GM10266 (cell line): ENCODE results near the gene SUGP1.
A peak's percentile ranks its signal among the peaks of the same experiment; 100 is the strongest.

ENCODE experiments used
- DNase-seq: peaks from one replicate; pipeline ENCODE4 v3.0.0; 2012; ENCODE audit errors: extremely low spot score
- TF ChIP-seq, protein P1 (sequence below): IDR thresholded peaks from 2 replicates; pipeline ENCODE4 v1.5.1; 2012; ENCODE audit warnings: mild to moderate bottlenecking, low read depth; ENCODE audit not compliant: control insufficient read depth, insufficient read depth; ENCODE audit errors: missing control alignments

The SUGP1 gene

DNA sequence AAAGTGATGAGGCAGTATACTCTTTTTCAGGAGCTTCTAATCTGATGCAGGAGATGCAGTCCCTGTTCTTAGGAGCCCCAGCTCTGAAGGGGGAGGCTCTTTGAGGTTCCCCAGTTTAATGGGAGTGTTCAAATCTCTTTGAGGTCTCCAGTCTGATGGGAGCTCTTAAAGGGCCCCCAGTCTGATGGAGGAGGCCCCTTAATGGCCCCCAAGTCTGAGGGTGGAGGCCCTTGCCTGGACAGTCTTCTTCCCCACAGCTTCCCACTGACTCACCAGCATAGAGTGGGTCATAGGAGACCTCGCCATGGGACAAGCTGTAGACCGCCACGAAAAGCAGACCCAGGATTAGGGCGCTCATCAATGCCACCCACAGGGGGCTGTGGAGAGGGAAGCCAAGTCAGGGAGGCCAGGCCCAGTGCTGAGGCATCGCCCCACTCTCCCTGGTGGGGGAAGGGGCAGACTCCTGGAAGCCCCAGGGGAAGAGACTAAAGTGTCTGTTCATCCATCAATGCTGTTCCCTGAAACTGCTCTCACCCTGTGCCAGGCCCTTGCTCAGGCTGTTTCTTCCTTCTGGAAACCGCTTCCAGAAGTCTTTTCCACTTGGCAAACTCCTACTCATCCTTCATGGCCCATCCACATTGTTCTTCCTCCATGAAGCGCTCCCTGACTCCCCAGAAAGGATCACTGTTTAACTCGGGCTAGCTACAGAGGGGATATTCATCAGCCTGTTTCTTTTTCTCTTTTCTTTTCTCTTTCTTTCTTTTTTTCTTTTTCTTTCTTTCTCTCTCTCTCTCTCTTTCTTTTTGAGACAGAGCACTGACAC lies 49.3 kb downstream of the SUGP1 start:
- TF ChIP-seq, protein P1, sequence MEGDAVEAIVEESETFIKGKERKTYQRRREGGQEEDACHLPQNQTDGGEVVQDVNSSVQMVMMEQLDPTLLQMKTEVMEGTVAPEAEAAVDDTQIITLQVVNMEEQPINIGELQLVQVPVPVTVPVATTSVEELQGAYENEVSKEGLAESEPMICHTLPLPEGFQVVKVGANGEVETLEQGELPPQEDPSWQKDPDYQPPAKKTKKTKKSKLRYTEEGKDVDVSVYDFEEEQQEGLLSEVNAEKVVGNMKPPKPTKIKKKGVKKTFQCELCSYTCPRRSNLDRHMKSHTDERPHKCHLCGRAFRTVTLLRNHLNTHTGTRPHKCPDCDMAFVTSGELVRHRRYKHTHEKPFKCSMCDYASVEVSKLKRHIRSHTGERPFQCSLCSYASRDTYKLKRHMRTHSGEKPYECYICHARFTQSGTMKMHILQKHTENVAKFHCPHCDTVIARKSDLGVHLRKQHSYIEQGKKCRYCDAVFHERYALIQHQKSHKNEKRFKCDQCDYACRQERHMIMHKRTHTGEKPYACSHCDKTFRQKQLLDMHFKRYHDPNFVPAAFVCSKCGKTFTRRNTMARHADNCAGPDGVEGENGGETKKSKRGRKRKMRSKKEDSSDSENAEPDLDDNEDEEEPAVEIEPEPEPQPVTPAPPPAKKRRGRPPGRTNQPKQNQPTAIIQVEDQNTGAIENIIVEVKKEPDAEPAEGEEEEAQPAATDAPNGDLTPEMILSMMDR, result no peak
- peak; percentile 15 for DNase-seq

DNA sequence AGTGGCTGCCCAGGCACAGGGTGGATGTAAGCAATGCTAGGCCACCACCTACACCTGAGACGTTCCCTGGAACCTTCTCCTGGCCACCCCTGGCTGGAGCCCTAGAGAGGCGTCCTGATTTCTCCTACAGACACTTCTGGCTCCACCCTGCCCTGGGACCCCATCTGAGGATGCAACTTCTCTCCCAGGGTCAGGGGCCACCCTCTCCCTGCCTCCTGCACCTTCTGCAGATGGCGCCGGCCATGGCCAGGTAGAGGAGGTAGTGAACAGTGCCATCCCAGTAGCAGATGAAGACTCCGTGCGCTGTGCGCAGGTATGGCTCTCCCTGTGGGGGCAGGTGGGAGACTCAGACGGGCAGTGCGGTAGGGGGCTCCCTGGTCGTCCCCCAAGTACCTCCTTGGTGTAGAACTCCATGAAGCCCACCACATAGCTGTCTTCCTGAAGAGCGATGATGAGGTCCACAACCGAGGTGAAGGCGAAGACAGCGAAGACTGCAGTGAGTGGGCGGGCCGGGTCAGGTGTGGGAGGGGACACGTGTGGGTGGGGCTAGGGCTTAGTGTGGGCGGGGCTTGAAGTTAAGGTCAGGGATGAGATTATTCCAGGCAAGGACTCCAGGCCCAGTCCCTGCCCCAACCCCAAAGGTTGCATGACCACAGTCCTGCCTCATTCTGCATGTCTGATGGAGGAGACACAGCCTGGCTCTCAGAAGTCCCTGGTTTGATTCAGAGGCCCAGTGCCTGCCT lies 50.2 kb downstream of the SUGP1 start:
- TF ChIP-seq, protein P1, result no peak
- peak; percentile 29 for DNase-seq

DNA sequence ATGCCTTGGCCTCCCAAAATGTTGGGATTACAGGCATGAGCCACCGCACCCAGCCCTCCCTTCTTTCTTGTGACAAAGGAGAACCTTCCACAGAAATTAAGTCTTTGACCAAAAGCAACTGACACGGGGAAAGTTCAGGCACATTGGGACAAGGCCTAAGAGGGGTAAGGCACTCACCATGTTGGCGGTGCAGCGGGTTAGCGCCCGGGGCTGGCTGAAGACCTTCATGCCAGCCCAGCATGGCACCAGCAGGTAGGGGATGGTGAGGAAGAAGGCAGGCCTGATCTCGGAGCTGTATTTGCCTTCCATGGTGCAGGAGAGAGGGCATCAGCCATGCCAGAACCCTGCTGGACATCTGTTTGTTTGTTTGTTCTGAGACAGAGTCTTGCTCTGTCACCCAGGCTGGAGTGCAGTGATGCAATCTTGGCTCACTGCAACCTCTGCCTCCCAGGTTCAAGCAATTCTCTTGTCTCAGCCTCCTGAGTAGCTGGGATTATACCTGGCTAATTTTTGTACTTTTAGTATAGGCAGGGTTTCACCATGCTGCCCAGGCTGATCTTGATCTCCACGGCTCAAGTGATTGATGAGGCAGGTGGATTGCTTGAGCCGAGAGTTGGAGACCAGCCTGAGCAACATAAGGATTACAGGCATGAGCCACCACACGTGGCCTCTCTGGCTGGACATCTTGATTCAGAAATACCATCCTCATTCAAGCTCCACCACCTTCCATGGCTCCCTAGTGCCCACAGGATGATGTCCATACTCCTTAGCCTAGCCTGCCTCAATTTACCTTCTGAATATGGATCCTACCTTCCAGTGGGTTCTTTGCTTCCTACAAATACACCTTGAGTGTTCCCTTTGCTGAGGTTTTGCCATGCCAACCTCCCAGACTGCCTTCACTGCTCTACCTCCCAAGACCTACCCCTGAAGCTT lies 51.6 kb downstream of the SUGP1 start:
- DNase-seq, result no peak
- TF ChIP-seq, protein P1, result no peak

DNA sequence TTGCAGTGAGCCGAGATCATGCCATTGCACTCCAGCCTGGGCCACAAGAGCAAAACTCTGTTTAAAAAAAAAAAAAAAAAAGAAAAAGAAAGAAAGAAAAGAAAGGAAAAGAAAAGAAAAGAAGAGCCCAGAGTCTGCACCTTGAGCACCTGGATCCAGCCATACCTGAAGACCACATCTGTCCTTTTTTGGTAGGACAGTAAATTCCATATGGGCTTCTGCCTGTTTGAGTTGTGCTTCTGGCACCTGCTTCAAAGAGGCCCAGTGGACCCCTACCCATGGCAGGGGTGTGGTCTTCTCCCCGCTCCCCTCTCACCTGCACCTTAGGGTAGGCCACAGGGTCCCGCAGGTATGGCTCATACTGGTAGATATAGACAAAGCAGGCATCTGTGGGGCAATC lies 53.0 kb downstream of the SUGP1 start:
- DNase-seq, result no peak
- TF ChIP-seq, protein P1, result no peak

DNA sequence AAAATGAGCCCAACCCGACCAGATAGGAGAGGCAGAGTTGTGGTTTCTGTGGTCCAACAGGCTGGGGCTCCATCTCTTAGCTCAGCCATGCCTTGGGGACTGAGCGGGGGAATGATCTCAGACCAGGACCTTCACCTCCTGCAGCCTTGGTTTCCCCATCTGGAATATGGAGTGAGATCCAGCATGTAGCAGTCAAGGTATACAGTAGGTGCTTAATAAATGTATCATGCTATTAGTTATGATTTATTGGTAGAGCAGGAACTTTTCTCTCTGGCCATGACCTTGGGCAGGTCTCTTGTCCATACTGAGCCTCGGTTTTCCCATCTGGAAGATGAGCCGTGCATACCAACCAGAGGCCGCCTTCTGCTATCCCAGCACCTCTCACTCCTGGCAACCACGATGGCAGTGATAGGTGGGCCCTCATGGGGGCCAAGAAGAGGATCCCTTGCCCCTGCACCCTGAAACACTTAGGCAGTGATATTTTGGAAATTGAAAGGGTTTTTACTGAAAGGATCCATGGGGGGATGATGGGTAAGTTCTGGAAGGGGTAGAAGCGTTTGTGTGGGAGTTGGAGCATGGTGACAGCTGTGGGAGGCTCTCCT lies 56.3 kb downstream of the SUGP1 start:
- DNase-seq, result no peak
- TF ChIP-seq, protein P1, result no peak

DNA sequence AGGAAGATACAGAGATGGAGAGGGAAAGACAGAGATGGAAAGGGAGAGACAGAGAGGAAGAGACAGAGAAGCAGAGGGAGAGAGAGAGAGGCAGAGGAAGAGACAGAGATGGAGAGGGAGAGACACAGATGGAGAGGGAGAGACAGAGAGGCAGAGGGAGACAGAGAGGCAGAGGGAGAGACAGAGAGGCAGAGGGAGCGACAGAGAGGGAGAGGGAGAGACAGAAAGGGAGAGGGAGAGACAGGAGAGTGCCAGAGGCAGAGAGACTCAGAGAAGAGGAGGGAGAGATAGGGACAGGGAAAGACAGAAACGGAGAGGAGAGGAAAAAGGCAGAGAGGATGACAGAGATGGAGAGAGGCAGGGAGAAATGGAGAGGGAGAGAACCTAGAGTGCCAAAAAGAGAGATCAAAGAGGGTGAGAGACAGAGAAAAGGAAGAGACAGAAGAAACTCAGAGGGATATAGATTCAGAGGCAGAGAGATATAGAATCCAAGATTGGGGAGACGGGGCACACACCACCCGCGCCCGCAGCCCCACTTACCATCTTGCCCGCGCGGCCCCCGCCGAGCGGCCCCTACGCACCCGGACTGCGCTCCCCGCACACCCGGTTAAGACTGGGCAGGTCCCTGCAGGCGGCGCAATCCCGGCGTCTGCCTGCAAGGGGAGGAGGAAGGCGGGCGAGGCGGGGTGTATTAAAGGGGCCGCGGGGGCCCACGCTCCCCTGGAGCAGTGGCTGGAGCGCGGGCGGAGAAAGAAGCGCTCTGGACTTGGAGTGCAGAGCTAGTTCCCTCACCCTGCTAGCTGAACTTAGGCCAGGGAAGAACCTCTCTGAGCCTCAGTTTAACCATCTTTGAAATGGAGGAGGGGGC lies 57.9 kb downstream of the SUGP1 start:
- peak; percentile 30 for DNase-seq
- TF ChIP-seq, protein P1, result no peak
